CD14-positive monocyte (primary cell): ENCODE measurements around the gene PKD1. TPM values are rescaled to one million over a fixed set of nuclear protein-coding genes. Genes with fewer than 3 reads are reported as not detected.
"Not testable (repeated sequence)": the region's sequence is repeated elsewhere in the genome, so short reads cannot be mapped to it uniquely, and the experiment has no call there.

Experiments
- DNase-seq, 3 donors: peaks; one replicate each; pipeline ENCODE4 v3.0.0-alpha.2; 2011 to 2022
- H2AFZ ChIP-seq: 2 replicates; pipeline ENCODE4 v1.6.0; 2012; ENCODE audit warnings: mild to moderate bottlenecking, low read depth, low read length, inconsistent platforms; ENCODE audit not compliant: insufficient read depth, poor library complexity, severe bottlenecking
- H3K27ac ChIP-seq, 2 donors: 1 replicate in 1 of 2; 2 replicates in 1 of 2; pipeline ENCODE4 v1.5.1; 2012 to 2013; ENCODE audit warnings: low read length in 2 of 2, control low read depth in 1 of 2, inconsistent platforms in 1 of 2, low read depth in 1 of 2, mild to moderate bottlenecking in 1 of 2
- H3K27me3 ChIP-seq, 2 donors: one replicate each; pipeline versions ENCODE4 v1.6.0 to v1.6.1; 2011 to 2013; ENCODE audit warnings: low read length in 2 of 2; ENCODE audit not compliant: control insufficient read depth in 2 of 2, insufficient read depth in 2 of 2
- H3K36me3 ChIP-seq, 2 donors: replicated peaks in 1 of 2; 1 replicate in 1 of 2; 2 replicates in 1 of 2; pipeline versions ENCODE4 v1.5.1 to v1.6.1; 2012 to 2013; ENCODE audit warnings: low read length in 2 of 2, control low read depth in 1 of 2, inconsistent platforms in 1 of 2, mild to moderate bottlenecking in 1 of 2; ENCODE audit not compliant: insufficient read depth in 2 of 2, control insufficient read depth in 1 of 2
- H3K4me1 ChIP-seq, 2 donors: 1 replicate in 1 of 2; 2 replicates in 1 of 2; pipeline versions ENCODE4 v1.5.1 to v1.6.1; 2012 to 2013; ENCODE audit warnings: low read length in 2 of 2, control low read depth in 1 of 2, inconsistent platforms in 1 of 2, mild to moderate bottlenecking in 1 of 2, moderate library complexity in 1 of 2; ENCODE audit not compliant: insufficient read depth in 2 of 2, control insufficient read depth in 1 of 2
- H3K4me2 ChIP-seq: replicated peaks from 2 replicates; pipeline ENCODE3; 2012; ENCODE audit warnings: low read length, moderate library complexity, mild to moderate bottlenecking; ENCODE audit not compliant: poor library complexity, severe bottlenecking; ENCODE audit errors: extremely low read depth
- H3K4me3 ChIP-seq, 3 experiments: fragments of 200-600 bp in 1 of 3; sonication (generic) in 1 of 3; replicated peaks in 1 of 3; 1 replicate in 2 of 3; 2 replicates in 1 of 3; pipeline ENCODE4 v1.5.1; 2011 to 2013; ENCODE audit warnings: low read length in 3 of 3, mild to moderate bottlenecking in 3 of 3, control low read depth in 2 of 3, low read depth in 2 of 3, inconsistent platforms in 1 of 3, moderate library complexity in 1 of 3
- H3K79me2 ChIP-seq: 2 replicates; pipeline ENCODE4 v1.6.0; 2012; ENCODE audit warnings: mild to moderate bottlenecking, control low read depth, inconsistent platforms, low read length, moderate library complexity; ENCODE audit not compliant: insufficient read depth
- H3K9ac ChIP-seq: 2 replicates; pipeline ENCODE4 v1.6.0; 2017; ENCODE audit warnings: low read length, mild to moderate bottlenecking; ENCODE audit not compliant: insufficient read depth, poor library complexity, severe bottlenecking
- H3K9me3 ChIP-seq, 2 donors: replicated peaks in 1 of 2; 1 replicate in 1 of 2; 2 replicates in 1 of 2; pipeline versions ENCODE4 v1.5.1 to v1.6.1; 2012 to 2013; ENCODE audit warnings: low read length in 2 of 2, control low read depth in 1 of 2; ENCODE audit not compliant: control insufficient read depth in 1 of 2, insufficient read depth in 1 of 2
- H4K20me1 ChIP-seq: 2 replicates; pipeline ENCODE4 v1.6.0; 2012; ENCODE audit warnings: mild to moderate bottlenecking, low read length, control low read depth, moderate library complexity; ENCODE audit not compliant: insufficient read depth
- H3K27ac Mint-ChIP-seq, 7 donors: one replicate each; pipeline ENCODE4 v1.8.0; 2020; ENCODE audit warnings: mild to moderate bottlenecking in 7 of 7, mixed read lengths in 7 of 7, moderate library complexity in 6 of 7, inconsistent platforms in 2 of 7
- H3K27me3 Mint-ChIP-seq, 3 donors: one replicate each; pipeline ENCODE4 v1.8.0; 2021 to 2022; ENCODE audit warnings: low read depth in 3 of 3, mild to moderate bottlenecking in 3 of 3, mixed read lengths in 3 of 3, moderate library complexity in 3 of 3, inconsistent platforms in 1 of 3
- H3K36me3 Mint-ChIP-seq, 2 donors: one replicate each; pipeline ENCODE4 v1.8.0; 2020; ENCODE audit warnings: mixed read lengths in 2 of 2, inconsistent platforms in 1 of 2, mild to moderate bottlenecking in 1 of 2
- H3K4me1 Mint-ChIP-seq: one replicate; pipeline ENCODE4 v1.8.0; 2020; ENCODE audit warnings: mild to moderate bottlenecking, mixed read lengths
- H3K4me3 Mint-ChIP-seq, 2 donors: one replicate each; pipeline ENCODE4 v1.8.0; 2020; ENCODE audit warnings: mild to moderate bottlenecking in 2 of 2, mixed read lengths in 2 of 2, moderate library complexity in 1 of 2
- H3K9me3 Mint-ChIP-seq, 7 donors: one replicate each; pipeline ENCODE4 v1.8.0; 2020 to 2022; ENCODE audit warnings: mixed read lengths in 7 of 7, mild to moderate bottlenecking in 6 of 7, moderate library complexity in 6 of 7, inconsistent platforms in 2 of 7
- WGBS: methylation state at CpG from one replicate; pipeline ENCODE4 v1.1.5; 2013; ENCODE audit warnings: missing lambda C conversion rate; ENCODE audit not compliant: insufficient coverage; 5-methylcytosine and 5-hydroxymethylcytosine counted together
- intact Hi-C, 2 donors: fragments of 100-400 bp; cut with micrococcal nuclease; formaldehyde crosslinking; loops; one replicate each; pipeline versions ENCODE4 v1.15.0 to v1.15.1; 2023
- polyA plus RNA-seq, 3 donors: library from polyadenylated mRNA; depleted of rRNA in 1 of 3; unstranded in 2 of 3; stranded (reverse) in 1 of 3; fragments of 300-500 nt in 2 of 3; fragments of >200 nt in 1 of 3; fragmentation: Illumina TruSeq in 2 of 3; gene quantifications; 1 replicate in 2 of 3; 2 replicates in 1 of 3; pipeline ENCODE4 v1.2.3, GENCODE V29; 2012 to 2021

Gene PKD1
- polyA plus RNA-seq, 3 donors: 0.22 to 53.8 (median 1.6) TPM

DNA sequence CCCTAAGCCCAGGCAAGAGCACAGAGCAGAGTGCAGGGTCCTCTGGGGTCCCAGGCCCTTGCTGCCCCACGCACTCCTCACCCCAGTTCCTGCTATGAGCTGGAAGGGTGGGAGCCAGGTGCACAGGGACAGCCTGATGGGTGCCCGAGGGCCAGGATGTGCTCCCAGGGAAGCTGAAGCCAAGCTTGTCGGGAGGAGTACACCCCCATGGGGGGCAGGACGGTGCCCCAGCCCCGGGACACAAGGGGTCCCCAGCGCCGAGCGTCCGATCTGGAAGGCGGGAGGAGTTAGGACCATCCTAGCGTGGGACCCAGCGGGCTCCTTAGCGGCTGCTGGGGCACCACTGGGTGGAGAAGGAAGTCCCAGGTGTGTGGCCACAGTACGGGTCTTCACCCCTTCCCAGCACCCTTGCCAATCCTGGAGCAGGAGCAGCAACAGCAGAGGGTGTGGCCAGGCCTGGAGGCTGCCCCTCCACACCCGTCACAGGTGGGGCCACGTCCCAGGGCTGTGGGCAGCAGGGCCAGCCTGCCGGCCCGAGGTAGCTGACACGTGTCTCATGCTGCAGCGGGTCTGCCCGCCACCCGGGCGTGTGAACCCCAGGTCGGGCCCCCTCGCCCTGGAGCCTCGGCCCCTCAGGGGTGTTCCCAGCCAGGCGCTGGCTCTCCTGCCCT lies 11.9 kb downstream of the PKD1 start:
- H3K9me3 Mint-ChIP-seq, H3K27ac ChIP-seq, intact Hi-C loops, H3K4me3 ChIP-seq, H3K36me3 ChIP-seq, H3K4me2 ChIP-seq, H3K36me3 Mint-ChIP-seq, H3K4me3 Mint-ChIP-seq, H3K79me2 ChIP-seq, H3K27ac Mint-ChIP-seq, H2AFZ ChIP-seq, H3K27me3 ChIP-seq, H3K9me3 ChIP-seq, DNase-seq, H3K9ac ChIP-seq: not testable (repeated sequence)
- 56% methylated on average over 10 of the region's 27 CpGs for WGBS
- peaks cover 6 to 17% (median 7%) of the 10 kb centered on the region in 3 donors for H3K27me3 Mint-ChIP-seq
- H3K4me1 Mint-ChIP-seq: peaks cover 28% of the 10 kb centered on the region
- peaks cover 23 to 27% of the 10 kb centered on the region in 2 donors for H3K4me1 ChIP-seq
- H4K20me1 ChIP-seq: peaks cover 38% of the 10 kb centered on the region

DNA sequence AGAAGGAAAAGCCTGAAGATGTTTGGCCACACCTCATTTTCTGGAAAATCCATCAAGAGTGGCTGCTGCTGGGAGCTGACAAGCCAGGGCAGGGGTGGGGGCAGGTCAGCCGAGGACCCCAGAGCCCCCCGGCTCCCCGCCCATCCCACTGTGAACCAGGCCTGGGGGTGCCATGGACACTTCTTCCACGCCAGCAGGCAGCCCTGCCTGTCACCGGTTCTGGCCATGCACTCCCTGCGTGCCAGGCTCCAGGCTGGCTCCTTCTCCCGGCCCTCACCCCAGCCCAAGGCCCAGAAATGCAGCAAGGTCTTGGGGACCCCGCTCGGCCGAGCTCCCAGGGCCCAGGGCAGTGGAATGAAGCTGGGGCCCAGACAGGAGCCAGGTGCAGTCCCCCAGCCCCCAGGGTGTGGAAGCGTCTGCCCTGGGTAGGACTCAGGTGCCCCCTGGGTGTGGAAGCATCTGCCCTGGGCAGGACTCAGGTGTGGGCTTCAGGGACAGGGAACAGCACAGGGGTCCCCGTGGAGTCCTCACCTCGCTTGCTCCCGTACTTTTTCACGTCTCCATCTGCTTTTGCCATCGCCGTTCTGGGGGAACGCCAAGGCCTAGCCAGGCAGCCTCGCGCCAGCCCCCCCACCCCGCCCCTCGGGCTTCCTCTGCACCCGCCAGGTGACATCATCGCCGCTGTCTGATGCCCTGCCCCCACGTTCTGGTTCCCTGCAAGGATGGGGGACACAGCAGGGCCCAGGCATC lies 12.6 kb downstream of the PKD1 start:
- intact Hi-C loops, H3K27ac ChIP-seq: not testable (repeated sequence)

More for the DNA sequence above, 12.6 kb downstream of the PKD1 start:
- Mint-ChIP-seq H3K4me1 (peaks cover 22% of the 10 kb centered on the region), H3K27me3 (peaks cover 6 to 17% (median 7%) of the 10 kb centered on the region in 3 donors)
- DNase-seq, H2AFZ ChIP-seq, H3K4me3 ChIP-seq, H3K27ac Mint-ChIP-seq, H3K9me3 ChIP-seq, H3K27me3 ChIP-seq, H3K9me3 Mint-ChIP-seq, H3K79me2 ChIP-seq, H3K36me3 Mint-ChIP-seq, H3K36me3 ChIP-seq, H3K4me3 Mint-ChIP-seq, H3K9ac ChIP-seq, H3K4me2 ChIP-seq: not testable (repeated sequence)
- peaks cover 16 to 20% of the 10 kb centered on the region in 2 donors for H3K4me1 ChIP-seq
- 87% methylated on average over 9 of the region's 26 CpGs for WGBS
- peaks cover 38% of the 10 kb centered on the region for H4K20me1 ChIP-seq
